SIG-M5 treated with dmso at 0.1 percent for 504 hours (cell line): ENCODE results near the gene TDRD10.

Source experiments
- DNase-seq: peaks from one replicate; lab custom pipeline; 2025; ENCODE audit not compliant: unreplicated experiment; lab: John Stamatoyannopoulos, UW

The TDRD10 gene

GRCh38 chr1:154575951-154576566, 74.0 kb downstream of the TDRD10 start:
- no peak for DNase-seq

- no peak for DNase-seq
These were observed 75.5 kb downstream of the TDRD10 start for GRCh38 chr1:154577346-154578057.

DNA sequence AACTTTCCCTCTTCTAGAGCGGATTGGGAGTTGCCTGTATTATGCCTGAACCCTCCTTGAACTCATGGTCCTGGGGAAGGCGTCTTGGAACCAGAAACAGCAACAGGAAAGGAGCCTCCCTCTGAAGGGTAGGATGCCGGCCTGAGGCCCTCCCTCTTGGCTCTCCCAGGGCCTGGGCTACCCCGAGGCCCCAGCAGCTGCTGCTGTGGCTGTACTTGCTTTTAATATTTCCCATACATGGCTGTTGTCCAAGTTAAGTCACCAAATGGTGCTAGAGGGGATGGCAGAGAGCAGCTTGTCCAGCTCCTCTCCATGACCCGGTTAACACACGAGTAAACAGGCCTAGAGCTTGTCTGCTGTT, 76.0 kb downstream of the TDRD10 start:
- no peak for DNase-seq

GRCh38 chr1:154579374-154579773, 77.4 kb downstream of the TDRD10 start:
- DNase-seq = no peak

DNA sequence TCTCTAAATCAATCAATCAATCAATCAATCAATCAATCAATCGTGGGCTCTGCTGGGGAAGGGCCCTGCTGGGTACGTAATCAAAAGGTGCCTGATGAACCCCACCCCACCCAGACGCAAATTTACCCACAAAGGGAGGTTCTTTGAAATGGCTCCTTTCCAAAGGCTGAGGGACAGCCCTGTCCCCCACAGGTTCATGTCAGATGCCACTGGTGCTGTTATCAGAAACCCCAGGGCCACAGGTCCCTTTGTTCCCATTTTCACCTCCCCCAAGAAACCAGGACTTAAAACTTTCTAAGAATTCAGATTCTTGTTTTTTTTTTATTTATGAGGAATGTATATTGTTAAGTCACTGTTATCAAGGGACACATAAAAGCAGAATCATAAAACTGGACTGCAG, 79.7 kb downstream of the TDRD10 start:
- no peak for DNase-seq

- DNase-seq = no peak
These were observed 80.9 kb downstream of the TDRD10 start for GRCh38 chr1:154582885-154583284.

DNA sequence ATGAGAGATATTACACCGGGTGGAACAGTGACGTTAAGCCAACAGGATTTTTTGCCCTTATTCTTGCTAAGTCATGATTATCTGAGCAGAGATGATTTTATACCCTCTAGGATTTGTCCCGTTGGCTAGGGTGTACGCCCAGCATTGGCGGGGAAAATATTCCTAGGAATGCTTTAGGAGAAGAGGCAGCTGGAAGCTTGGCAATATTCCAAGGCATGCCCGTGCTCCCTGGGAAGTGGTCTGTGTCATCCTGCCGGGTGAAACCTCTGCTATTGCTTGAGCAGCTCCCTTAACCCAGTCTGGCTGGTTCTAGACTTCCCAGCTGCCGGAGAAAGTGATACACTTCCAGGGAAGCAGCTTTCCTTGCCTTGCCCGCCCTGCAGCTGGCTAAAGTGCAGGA, 81.8 kb downstream of the TDRD10 start:
- no peak for DNase-seq

- DNase-seq = no peak
These were observed 82.4 kb downstream of the TDRD10 start for GRCh38 chr1:154584267-154584994.

GRCh38 chr1:154586231-154586630, 84.2 kb downstream of the TDRD10 start:
- DNase-seq = no peak

DNA sequence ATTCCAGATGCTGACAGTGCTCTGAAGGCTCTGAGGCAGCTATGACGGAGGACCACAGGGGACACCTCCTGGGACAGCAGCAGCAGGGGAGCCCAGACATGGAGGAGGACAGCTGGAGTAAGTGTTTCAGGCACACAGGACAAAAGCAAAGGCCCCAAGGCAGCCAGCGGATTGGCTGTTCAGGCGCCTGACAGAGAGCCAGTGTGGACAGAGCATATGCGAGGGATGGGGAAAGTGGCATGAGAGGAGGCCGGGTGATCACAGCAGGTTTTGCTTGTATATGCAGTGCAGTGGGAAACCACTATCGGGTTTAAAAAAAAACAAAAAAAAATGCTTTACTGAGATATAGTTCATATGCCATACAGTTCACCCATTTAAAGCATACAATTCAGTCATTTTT, 84.6 kb downstream of the TDRD10 start:
- DNase-seq = no peak

DNA sequence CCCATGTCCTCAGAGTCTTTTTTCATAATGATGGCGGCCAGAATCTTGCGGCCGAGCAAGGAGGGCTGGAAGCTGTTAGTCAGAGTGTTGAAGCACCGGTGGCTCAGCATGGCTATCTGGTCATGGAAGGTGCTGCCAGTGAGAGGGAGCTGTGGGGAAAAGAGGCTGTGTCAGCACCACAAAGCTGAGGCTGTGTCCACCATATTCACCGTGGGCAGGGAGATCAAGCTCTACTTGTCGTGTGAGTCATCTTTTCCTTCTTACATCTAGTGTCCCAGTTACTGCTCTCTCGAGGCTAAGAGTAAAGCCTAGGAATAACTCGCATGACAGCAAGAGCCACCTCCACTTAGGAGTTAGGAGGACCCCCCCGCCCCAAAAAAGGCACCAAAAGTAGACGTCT, 87.8 kb downstream of the TDRD10 start:
- no peak for DNase-seq

DNA sequence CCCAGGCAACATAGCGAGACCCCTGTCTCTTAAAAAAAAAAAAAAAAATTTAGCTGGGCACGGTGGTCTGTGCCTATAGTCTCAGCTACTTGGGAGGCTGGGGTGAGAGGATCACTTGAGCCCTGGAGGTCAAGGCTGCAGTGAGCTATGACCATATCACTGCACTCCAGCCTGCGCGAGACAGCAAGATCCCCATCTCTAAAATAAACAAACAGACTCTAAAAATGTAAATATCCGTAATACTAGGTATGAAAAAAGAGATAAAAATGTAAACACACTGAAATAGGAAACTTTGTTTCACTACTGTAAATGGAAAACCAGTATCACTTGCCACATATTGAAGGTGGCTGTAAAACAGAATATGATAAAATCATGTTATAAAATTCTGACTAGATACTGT, 88.7 kb downstream of the TDRD10 start:
- DNase-seq = no peak

DNA sequence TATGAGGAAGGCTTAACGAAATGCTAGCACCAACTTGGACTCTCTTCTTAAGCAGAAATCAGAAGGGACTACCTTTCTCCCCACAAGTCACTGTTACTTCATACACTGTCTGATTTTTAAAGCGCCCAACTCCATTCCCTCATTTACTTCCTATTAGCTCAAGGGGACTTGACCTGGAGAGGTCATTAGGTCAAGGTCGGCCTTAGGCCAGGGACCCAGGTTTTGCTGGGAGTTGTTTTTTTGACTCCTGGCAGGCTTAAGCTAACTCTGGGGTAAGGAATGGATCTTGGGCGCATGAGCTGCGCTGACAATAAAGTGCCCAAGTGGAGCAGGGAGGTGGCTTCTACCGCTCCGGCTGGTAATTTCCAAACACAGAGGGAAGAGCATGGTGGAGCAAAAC, 89.2 kb downstream of the TDRD10 start:
- no peak for DNase-seq

GRCh38 chr1:154593390-154593789, 91.4 kb downstream of the TDRD10 start:
- no peak for DNase-seq

- no peak for DNase-seq
These were observed 92.8 kb downstream of the TDRD10 start for GRCh38 chr1:154594811-154595210.

DNA sequence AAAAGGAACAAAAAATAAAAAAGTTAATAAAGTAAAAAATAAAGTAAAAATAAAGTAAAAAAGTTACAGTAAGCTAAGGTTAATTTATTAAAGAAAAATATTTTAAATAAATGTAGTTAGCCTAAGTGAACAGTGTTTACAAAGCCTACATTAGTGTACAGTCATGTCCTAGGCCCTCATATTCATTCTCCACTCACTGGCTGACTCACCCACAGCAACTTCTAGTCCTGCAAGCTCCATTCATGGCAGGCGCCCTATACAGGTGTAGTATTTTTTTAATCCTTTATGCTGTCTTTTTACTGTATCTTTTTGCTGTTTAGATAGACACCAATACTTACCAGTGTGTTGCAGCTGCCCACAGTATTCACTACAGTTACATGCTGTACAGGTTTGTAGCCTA, 93.6 kb downstream of the TDRD10 start:
- DNase-seq = no peak
